Hepatocyte (in vitro differentiated cells): ENCODE results near the gene SGSM1.

Experiments used
- EZH2 ChIP-seq: fragments of 200-600 bp; sonication (generic); IDR thresholded peaks from 2 replicates; pipeline ENCODE4 v1.6.1; 2016; ENCODE audit warnings: antibody characterized with exemption, mild to moderate bottlenecking, borderline replicate concordance
- EZH2phosphoT487 ChIP-seq: fragments of 200-600 bp; sonication (generic); IDR thresholded peaks from one replicate; pipeline ENCODE4 v1.6.1; 2018; ENCODE audit warnings: antibody characterized with exemption, mild to moderate bottlenecking, low read depth, moderate library complexity; ENCODE audit not compliant: unreplicated experiment, severe bottlenecking
- TF ChIP-seq, protein P1 (sequence below): fragments of 200-600 bp; sonication (generic); IDR thresholded peaks from 2 replicates; pipeline ENCODE4 v1.5.1; 2016; ENCODE audit warnings: antibody characterized with exemption, mild to moderate bottlenecking; ENCODE audit not compliant: poor library complexity

DNA sequence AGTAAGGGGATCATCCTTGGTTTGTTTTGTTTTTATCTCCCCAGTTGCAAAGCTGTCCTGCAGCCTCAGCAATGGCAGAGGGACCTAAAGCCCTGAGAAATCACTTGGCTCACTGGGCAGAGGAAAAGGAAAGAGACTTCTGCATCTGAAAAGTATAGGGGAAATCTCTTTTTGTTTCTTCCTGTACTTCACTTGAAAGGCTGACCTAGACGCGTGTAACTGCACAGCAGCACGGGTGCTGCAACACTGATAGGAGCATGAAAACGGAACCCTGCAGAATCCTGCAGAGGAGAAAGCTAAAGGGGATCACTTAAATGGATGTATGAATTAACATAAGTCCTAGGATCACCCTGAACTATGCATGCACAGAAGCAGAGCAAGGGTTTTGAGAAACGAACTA is 29.5 kb upstream of the SGSM1 start:
- no peak for TF ChIP-seq EZH2
- TF ChIP-seq EZH2phosphoT487 = no peak
- TF ChIP-seq, protein P1, sequence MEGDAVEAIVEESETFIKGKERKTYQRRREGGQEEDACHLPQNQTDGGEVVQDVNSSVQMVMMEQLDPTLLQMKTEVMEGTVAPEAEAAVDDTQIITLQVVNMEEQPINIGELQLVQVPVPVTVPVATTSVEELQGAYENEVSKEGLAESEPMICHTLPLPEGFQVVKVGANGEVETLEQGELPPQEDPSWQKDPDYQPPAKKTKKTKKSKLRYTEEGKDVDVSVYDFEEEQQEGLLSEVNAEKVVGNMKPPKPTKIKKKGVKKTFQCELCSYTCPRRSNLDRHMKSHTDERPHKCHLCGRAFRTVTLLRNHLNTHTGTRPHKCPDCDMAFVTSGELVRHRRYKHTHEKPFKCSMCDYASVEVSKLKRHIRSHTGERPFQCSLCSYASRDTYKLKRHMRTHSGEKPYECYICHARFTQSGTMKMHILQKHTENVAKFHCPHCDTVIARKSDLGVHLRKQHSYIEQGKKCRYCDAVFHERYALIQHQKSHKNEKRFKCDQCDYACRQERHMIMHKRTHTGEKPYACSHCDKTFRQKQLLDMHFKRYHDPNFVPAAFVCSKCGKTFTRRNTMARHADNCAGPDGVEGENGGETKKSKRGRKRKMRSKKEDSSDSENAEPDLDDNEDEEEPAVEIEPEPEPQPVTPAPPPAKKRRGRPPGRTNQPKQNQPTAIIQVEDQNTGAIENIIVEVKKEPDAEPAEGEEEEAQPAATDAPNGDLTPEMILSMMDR = no peak
